GM19351 (cell line): ENCODE results near the gene ZNF91.
"Not testable (repeated sequence)": the region's sequence is repeated elsewhere in the genome, so short reads cannot be mapped to it uniquely, and the experiment has no call there.

Experiments used
- ATAC-seq: cut with Tn5 transposase; IDR thresholded peaks from one replicate; pipeline ENCODE4 v1.9.1; 2021; ENCODE audit warnings: mild to moderate bottlenecking, moderate library complexity; ENCODE audit not compliant: unreplicated experiment

The ZNF91 gene

GRCh38 chr19:23321403-23321802, 73.9 kb downstream of the ZNF91 start:
- not testable (repeated sequence) for ATAC-seq

- ATAC-seq = not testable (repeated sequence)
Observed at GRCh38 chr19:23319571-23319970, 75.7 kb downstream of the ZNF91 start.

GRCh38 chr19:23318941-23319340, 76.3 kb downstream of the ZNF91 start:
- not testable (repeated sequence) for ATAC-seq

GRCh38 chr19:23318143-23318542, 77.1 kb downstream of the ZNF91 start:
- no peak for ATAC-seq

GRCh38 chr19:23315286-23315685, 80.0 kb downstream of the ZNF91 start:
- no peak for ATAC-seq

GRCh38 chr19:23314505-23315251, 80.6 kb downstream of the ZNF91 start:
- no peak for ATAC-seq

- no peak for ATAC-seq
Observed at GRCh38 chr19:23313196-23313595, 82.1 kb downstream of the ZNF91 start.

- no peak for ATAC-seq
Observed at GRCh38 chr19:23312515-23312914, 82.8 kb downstream of the ZNF91 start.

- ATAC-seq = no peak
Observed at GRCh38 chr19:23311551-23311950, 83.7 kb downstream of the ZNF91 start.

- no peak for ATAC-seq
Observed at GRCh38 chr19:23310729-23311211, 84.5 kb downstream of the ZNF91 start.

- ATAC-seq = no peak
Observed at GRCh38 chr19:23309926-23310325, 85.3 kb downstream of the ZNF91 start.

GRCh38 chr19:23305555-23305954, 89.7 kb downstream of the ZNF91 start:
- no peak for ATAC-seq

GRCh38 chr19:23304238-23304637, 91.0 kb downstream of the ZNF91 start:
- no peak for ATAC-seq

- ATAC-seq = no peak
Observed at GRCh38 chr19:23294141-23294540, 101.1 kb downstream of the ZNF91 start.

- ATAC-seq = not testable (repeated sequence)
Observed at GRCh38 chr19:23289966-23290365, 105.3 kb downstream of the ZNF91 start.
